Right lung (tissue), 5 donors: ENCODE measurements around the gene CERS6. TPM values are rescaled to one million over a fixed set of nuclear protein-coding genes. Genes with fewer than 3 reads are reported as not detected.

ENCODE experiments used
- DNase-seq, 2 donors: peaks; one replicate each; pipeline ENCODE4 v3.0.0-alpha.2; 2013
- polyA plus RNA-seq, 5 donors: library from polyadenylated mRNA; unstranded; fragments of 120-200 nt; gene quantifications; one replicate each; pipeline versions ENCODE4 v1.2.1 to v1.2.3, GENCODE V29; 2013; ENCODE audit warnings: inconsistent platforms in 1 of 5, low replicate concordance in 1 of 5; ENCODE audit not compliant: insufficient read length in 5 of 5, insufficient read depth in 1 of 5

The CERS6 gene
- polyA plus RNA-seq, 5 donors = 13.4 to 23.8 (median 22.7) TPM

- no peak for DNase-seq
Observed at GRCh38 chr2:168529054-168529833, 73.2 kb downstream of the CERS6 start.

DNA sequence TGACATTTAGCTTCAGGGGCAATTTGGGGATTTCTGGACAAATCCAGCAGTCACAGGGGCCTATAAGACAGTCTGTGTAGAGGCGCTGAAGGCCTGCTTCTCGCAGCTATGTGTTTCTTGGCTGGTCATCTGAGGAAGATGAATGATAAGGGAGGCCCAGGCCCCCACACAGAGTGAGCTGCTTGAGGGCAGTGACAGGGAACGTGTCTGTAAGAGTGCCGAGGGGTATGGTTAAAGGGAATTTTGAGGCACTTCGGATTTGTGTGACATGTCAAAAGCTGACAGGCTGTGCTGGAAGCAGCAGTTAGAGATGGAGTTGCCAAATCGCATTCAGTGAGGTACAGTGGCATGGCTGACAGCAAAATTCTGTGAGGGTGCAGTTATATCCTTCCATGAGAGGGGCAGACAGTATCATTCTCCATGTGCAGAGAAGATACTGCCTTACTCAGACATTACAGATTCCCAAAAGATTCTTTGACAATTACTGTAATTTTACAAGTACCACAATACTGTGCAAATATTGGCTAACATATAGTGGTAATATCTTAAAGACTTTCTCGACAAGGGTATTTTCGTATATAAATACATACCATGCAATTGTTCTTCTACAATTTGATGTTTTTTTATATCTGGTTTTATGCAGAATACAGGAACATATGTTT is 74.0 kb downstream of the CERS6 start:
- DNase-seq = no peak

DNA sequence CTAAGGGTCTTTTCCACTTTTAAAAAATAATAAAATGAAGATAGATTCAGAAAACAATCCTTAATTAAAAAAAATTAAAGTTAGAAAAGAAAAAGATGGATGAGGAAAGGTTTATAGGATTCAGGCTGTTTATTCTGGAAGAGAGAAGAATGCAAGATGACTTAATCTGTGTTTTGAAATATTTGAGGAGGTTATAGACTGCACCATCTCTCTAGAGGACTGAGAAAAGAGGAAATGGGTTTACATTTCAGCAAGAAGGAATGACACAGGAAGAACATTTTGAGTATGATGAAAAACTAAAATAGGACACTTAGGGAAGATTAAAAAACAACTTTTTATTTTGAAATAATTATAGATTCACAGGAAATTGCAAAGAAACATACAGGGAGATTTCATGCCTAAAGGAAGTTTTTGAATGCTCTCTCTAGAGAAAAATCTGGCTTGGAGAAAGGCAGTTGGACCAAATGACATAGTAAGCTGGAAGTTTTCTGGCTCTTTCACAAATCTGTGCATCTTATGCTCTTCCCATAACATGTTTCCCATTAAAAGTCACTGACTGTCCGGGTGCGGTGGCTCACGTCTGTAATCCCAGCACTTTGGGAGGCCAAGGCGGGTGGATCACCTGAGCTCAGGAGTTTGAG is 75.0 kb downstream of the CERS6 start:
- DNase-seq = no peak

DNA sequence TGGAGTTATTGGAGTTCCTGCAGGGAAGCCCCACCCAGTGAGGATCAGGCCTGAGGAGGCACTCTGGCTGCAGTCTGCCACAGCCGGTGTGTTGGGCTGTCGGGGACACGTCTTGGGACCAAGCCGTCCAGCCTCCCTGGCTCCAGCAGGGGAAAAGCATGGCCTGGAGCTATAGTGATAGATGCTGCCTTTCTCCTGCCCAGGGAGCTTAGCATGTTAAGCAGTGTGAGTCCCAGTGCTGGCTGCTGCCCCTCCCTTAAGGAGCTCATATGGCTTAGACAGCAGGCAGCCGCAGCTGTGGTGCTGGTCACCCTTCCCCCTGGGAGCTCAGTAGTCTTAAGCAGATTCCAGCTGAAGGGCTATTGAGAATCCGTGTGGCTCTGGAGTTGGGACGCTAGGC is 78.9 kb downstream of the CERS6 start:
- DNase-seq = no peak

DNA sequence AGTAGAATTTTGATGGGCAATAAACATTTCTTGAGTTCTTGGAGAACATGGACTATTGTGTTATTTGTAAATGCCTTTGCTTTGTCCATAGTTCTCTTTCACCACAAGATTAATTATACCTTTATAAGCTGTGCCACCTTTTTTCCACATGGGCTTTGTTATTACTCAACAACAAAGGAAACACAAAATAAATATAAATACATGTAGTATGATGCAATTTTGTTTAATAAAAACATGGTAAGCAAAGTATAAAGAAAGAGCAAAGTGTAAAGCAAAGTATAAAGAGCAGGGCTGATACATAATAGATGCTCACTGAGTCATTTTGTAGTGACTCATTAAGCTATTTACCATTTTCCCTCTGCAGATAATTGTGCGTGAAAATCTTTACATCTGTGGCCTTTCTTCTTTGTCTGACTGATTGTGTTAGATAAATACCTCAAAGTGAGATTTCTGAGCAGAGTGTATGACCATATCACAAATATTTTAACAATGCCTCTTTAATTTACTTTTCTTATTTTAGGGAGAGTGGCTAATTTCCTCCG is 80.9 kb downstream of the CERS6 start:
- DNase-seq = no peak

DNA sequence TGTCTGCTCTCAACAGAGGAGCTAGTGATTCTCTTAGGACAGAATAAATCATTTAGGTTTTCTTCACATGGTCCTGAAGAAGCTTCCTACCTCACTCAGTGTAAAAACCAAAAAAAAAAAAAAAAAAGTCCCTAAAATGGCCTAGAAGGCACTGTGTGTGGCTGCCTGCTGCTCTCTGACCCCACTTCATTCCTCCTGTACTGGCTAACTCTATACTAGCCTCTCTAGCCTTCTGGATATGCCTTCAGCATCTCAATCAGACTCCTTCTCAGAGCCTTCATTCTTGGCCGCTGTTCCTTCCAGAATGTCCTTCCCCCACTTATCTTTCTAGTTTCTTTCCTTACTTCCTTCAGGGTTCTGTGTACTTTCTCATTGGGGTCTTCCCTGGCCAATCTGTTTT is 82.1 kb downstream of the CERS6 start:
- no peak for DNase-seq

DNA sequence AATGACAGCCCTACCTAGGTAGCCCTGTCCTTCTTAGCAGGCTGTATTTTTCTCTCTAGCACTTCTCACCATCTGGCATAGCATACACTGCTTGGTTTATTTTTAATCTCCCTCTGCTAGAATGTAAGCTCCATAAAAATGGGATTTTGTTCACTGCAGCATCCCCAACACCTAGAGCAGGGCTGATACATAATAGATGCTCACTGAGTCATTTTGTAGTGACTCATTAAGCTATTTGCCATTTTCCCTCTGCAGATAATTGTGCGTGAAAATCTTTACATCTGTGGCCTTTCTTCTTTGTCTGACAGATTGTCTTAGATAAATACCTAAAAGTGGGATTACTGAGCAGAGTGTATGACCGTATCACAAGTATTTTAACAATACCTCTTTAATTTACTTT is 82.5 kb downstream of the CERS6 start:
- DNase-seq = no peak

DNA sequence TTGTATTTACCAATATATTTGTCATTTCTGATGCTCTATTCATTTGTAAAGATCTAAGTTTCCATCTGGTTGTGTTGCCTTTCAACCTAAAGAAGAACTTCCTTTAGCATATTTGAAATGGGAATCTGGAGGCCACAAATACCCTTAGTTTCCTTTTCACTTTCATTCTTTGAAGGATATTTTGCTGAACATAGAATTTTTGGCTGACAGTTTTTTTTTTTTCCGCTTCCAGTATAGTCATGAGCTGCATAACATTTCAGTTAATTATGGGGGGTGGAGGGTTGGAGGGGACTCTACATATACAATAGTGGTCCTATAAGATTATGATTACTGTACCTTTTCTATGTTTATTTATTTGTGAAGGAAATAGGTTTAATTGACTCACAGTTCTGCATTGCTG is 83.9 kb downstream of the CERS6 start:
- no peak for DNase-seq

GRCh38 chr2:168541858-168542257 is 85.8 kb downstream of the CERS6 start:
- no peak for DNase-seq

DNA sequence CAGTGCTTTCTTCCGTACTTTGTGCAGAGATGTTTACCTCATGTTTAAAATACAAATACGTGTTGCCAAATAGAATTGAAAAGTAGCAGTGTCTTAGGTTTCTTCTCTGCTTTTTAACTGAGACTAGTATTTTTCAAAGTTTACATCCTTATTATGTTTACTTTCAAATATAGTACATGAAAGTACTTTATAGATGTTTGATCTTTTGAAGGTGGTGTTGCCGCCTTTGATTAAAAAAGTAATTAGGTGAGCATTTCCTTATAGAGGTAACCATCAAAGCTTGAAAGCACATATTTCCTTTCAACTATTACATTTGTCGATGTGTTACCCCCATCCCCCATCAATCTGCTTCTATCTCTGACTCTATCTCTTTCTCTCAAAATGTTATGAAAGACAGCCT is 87.0 kb downstream of the CERS6 start:
- DNase-seq = no peak

GRCh38 chr2:168543935-168544334 is 87.9 kb downstream of the CERS6 start:
- no peak for DNase-seq

DNA sequence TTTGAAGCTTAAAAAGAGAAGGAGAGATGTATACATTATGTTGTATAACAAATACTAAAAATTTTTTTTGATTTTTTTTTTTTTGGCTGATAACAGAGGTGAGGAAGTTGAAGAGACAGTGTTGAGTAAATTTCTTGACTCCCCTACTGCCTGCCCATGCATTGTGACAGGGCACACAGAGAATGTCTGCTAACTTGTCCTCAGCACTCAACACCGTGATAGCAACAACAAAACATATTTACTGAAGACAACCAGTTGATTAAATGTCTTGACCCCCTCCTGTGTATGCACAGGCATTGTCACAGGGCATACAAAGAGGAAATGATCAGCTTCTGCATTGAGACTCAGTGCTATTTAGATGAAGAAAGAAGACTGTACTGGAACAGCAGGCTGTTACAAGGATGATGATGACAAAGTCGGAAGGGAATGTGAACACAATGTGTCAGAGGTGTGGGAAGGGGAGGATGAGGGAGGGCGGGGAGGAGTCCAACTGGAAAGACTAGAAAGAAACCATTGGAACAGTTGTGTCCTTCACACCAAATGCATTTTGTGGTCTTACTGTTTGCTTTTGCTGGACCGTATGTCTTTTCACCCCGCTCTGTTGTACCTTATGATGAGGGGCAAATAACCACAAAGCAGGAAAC is 89.5 kb downstream of the CERS6 start:
- DNase-seq = no peak

GRCh38 chr2:168550670-168551069 is 94.6 kb downstream of the CERS6 start:
- no peak for DNase-seq

- no peak for DNase-seq
Observed at GRCh38 chr2:168552450-168552856, 96.4 kb downstream of the CERS6 start.

DNA sequence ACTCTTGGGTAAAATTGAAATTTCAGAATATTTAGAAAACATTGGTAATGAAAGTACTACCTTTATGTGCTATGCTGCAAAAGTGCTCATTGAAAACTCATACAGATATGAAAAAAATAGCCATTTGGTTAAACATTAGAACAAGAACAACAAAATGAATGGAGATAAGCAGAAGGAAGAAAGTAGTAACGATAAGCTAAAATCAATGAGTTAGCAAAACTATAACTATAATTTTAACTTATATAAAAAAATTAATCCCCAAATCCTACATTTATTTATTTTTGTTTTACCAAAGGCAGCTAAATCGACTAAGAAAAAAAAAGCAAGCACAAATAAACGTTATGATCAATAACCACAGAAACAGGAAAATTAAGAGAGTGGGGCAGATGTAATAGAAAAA is 99.2 kb downstream of the CERS6 start:
- no peak for DNase-seq

DNA sequence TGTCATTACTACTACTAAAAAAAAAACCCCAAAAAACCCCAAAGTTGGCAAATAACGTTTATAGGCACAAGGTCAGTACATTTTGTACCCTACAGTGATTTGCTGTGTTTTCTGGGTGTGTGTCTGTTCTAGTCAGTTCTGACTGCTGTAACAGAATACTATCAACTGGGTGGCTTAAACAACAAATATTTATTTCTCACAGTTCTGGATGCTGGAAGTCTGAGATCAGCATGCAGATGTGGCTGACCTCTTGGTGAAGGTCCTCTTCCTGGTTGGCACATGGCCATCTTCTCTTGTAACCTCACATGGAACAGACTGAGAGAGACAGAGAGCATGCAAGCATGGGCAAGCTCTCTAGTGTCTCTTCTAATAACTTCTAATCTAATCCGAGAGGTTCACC is 103.1 kb downstream of the CERS6 start:
- DNase-seq = no peak

DNA sequence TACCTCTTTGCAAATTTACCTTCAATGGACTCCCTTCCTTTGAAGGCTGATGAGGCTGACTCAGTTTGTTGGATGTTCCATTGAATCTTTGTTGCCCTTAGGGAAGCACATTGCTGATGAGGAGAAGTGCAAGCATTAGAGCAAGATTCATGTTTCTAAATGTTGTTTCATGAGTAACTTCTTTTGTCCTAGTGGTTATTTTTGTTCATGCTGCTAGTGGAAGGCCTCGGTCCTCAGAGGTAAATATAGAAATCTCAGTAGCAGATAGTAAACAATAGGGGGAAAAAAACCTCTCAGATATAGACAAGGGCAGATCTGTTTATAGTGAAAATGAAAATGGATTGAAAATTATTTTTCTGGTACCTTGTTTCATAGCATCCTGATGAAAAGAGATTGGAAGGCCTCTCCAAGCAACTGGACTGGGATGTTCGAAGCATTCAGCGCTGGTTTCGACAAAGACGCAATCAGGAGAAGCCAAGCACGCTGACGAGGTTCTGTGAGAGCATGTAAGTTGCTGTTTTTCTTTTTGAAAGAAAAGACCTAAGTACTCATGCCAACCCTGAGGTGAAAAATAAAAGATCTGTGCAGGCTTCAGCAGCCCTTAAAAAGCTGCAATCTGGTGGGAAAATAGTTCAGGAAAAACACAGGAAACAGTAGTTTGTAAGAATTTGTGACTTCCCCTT is 104.9 kb downstream of the CERS6 start:
- DNase-seq = no peak

- no peak for DNase-seq
Observed at GRCh38 chr2:168561991-168562390, 105.9 kb downstream of the CERS6 start.

- DNase-seq = no peak
Observed at GRCh38 chr2:168562971-168563370, 106.9 kb downstream of the CERS6 start.

GRCh38 chr2:168564641-168565040 is 108.6 kb downstream of the CERS6 start:
- no peak for DNase-seq

DNA sequence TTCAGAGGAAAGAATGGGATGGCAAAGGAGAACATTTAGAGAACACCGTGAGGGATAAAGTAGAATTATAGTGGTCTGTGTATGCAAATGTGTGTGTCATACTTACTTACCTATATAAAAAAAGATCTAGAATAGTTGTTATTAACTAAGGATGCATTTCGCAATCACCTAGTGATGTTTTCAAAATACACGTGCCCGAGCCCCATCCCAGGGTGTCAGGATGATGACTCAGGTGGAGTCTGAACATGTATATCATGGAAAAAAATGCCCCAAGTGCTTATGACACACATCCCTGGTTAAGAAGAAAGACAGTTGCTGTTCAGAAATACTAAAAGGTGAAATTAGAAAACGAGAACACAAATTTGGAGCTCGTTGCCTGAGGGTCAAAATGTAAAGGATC is 109.0 kb downstream of the CERS6 start:
- no peak for DNase-seq

DNA sequence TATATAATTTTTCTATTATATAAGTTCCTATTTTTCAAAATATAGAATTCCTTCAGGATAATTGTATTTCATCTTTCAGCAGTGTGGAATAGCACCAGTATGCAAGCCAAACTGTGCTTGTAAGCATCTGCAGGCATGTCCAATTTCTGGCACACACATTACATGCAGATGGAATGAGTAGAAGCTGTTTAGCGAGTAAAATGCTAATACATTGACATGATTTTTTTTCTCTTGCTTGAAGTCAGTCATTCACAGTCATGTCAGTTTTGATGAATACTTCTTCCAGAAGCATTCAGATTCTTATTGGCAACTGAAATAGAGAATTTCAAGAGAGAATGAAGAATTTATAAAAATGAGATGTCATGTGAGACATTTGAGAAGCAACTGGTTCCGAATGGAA is 109.4 kb downstream of the CERS6 start:
- no peak for DNase-seq
